OCI-LY3 (cell line): ENCODE results near the gene MYH15.

Experiments
- H2AFZ ChIP-seq: fragments of 200-600, 300-600 bp; shearing (Covaris generic); 2 replicates; pipeline ENCODE4 v1.6.0; 2014; ENCODE audit warnings: antibody characterized with exemption, low read depth, low read length
- H3K27ac ChIP-seq: fragments of 200-600, 300-600 bp; sonication (generic); 2 replicates; pipeline ENCODE4 v1.5.1; 2014; ENCODE audit warnings: mild to moderate bottlenecking, low read length, moderate library complexity, mixed read lengths
- H3K27me3 ChIP-seq: fragments of 200-600, 300-600 bp; sonication (generic); 2 replicates; pipeline ENCODE4 v1.6.1; 2014; ENCODE audit warnings: low read depth, low read length, mixed read lengths
- H3K36me3 ChIP-seq: fragments of 200-600, 300-600 bp; sonication (generic); replicated peaks from 2 replicates; pipeline ENCODE3; 2014; ENCODE audit warnings: low read depth, low read length, mixed read lengths
- H3K4me1 ChIP-seq: fragments of 300-600, 200-600 bp; sonication (generic); 2 replicates; pipeline ENCODE4 v1.6.1; 2014; ENCODE audit warnings: low read length, mixed read lengths
- H3K4me2 ChIP-seq: fragments of 200-600, 300-600 bp; sonication (generic); 2 replicates; pipeline ENCODE4 v1.6.1; 2014; ENCODE audit warnings: low read length, mixed read lengths
- H3K4me3 ChIP-seq: fragments of 300-600, 200-600 bp; sonication (generic); 2 replicates; pipeline ENCODE4 v1.5.1; 2014; ENCODE audit warnings: antibody characterized with exemption, mild to moderate bottlenecking, low read length, moderate library complexity
- H3K79me2 ChIP-seq: fragments of 300-600, 200-600 bp; shearing (Covaris generic); 2 replicates; pipeline ENCODE4 v1.6.1; 2014; ENCODE audit warnings: mild to moderate bottlenecking, low read length, mixed read lengths
- H3K9ac ChIP-seq: fragments of 300-600, 200-600 bp; shearing (Covaris generic); 2 replicates; pipeline ENCODE4 v1.6.0; 2014; ENCODE audit warnings: mild to moderate bottlenecking, low read length, moderate library complexity
- H3K9me3 ChIP-seq: fragments of 200-600, 300-600 bp; shearing (Covaris generic); 2 replicates; pipeline ENCODE4 v1.6.1; 2014; ENCODE audit warnings: low read length, mixed read lengths; ENCODE audit not compliant: insufficient read depth
- H4K20me1 ChIP-seq: fragments of 200-600, 300-600 bp; sonication (generic); 2 replicates; pipeline ENCODE4 v1.6.1; 2016; ENCODE audit warnings: low read length, mixed read lengths; ENCODE audit not compliant: insufficient read depth
- CTCF ChIP-seq: fragments of 200-600, 300-600 bp; sonication (generic); IDR thresholded peaks from 2 replicates; pipeline ENCODE4 v1.5.1; 2014; ENCODE audit warnings: antibody characterized with exemption, low read length, low read depth
- EZH2phosphoT487 ChIP-seq: fragments of 200-600 bp; shearing (Covaris generic); IDR thresholded peaks from 2 replicates; pipeline ENCODE4 v1.6.1; 2018; ENCODE audit warnings: antibody characterized with exemption, mixed run types, low read depth

MYH15 gene

GRCh38 chr3:108438542-108438941 lies 71.9 kb downstream of the MYH15 start:
- Histone ChIP-seq H3K79me2 (no peaks in the 10 kb centered on the region), H3K27ac (no peak overlapping the region), H3K27me3 (no peaks in the 10 kb centered on the region), H3K4me1 (no peaks in the 10 kb centered on the region), H3K4me2 (no peak overlapping the region), H3K9ac (no peak overlapping the region), H3K9me3 (no peaks in the 10 kb centered on the region), H3K36me3 (no peaks in the 10 kb centered on the region), H2AFZ (no peak overlapping the region), H3K4me3 (no peak overlapping the region), H4K20me1 (no peaks in the 10 kb centered on the region)
- no peak for TF ChIP-seq EZH2phosphoT487
- no peak for TF ChIP-seq CTCF

- Histone ChIP-seq H2AFZ (no peak overlapping the region), H3K9me3 (no peaks in the 10 kb centered on the region), H3K4me3 (no peak overlapping the region), H3K4me2 (no peak overlapping the region), H3K27ac (no peak overlapping the region), H3K79me2 (no peaks in the 10 kb centered on the region), H3K9ac (no peak overlapping the region), H3K36me3 (no peaks in the 10 kb centered on the region), H4K20me1 (no peaks in the 10 kb centered on the region), H3K4me1 (no peaks in the 10 kb centered on the region), H3K27me3 (no peaks in the 10 kb centered on the region)
- peak; percentile 12; the same call in 1 of the 2 replicates for TF ChIP-seq CTCF
- no peak for TF ChIP-seq EZH2phosphoT487
These were observed 73.0 kb downstream of the MYH15 start for GRCh38 chr3:108437439-108437838.

GRCh38 chr3:108433928-108434327 lies 76.5 kb downstream of the MYH15 start:
- Histone ChIP-seq H3K9ac (no peak overlapping the region), H2AFZ (no peak overlapping the region), H3K27me3 (no peaks in the 10 kb centered on the region), H3K9me3 (no peaks in the 10 kb centered on the region), H3K4me2 (no peak overlapping the region), H4K20me1 (no peaks in the 10 kb centered on the region), H3K4me3 (no peak overlapping the region), H3K36me3 (no peaks in the 10 kb centered on the region), H3K79me2 (no peaks in the 10 kb centered on the region), H3K4me1 (no peaks in the 10 kb centered on the region), H3K27ac (no peak overlapping the region)
- TF ChIP-seq EZH2phosphoT487 (no peak), CTCF (no peak)

DNA sequence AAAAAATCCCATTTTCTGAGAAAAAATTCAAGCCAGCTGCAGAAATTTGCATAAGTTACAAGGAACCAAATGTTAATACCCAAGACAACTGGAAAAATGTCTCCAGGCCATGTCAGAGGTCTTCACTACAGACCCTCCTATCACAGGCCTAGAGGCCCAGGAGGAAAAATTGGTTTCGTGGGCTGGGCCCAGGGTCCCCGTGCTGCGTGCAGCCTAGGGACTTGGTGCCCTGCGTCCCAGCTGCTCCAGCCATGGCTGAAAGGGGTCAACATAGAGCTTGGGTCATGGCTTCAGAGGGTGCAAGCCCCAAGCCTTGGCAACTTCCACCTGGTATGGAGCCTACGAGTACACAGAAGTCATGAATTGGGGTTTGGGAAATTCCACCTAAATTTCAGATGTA lies 78.0 kb downstream of the MYH15 start:
- Histone ChIP-seq H3K4me2 (no peak overlapping the region), H3K4me3 (no peak overlapping the region), H3K9me3 (no peaks in the 10 kb centered on the region), H3K27me3 (no peaks in the 10 kb centered on the region), H3K36me3 (no peaks in the 10 kb centered on the region), H3K79me2 (no peaks in the 10 kb centered on the region), H3K4me1 (peaks cover 5% of the 10 kb centered on the region), H2AFZ (no peak overlapping the region), H3K27ac (no peak overlapping the region), H3K9ac (no peak overlapping the region), H4K20me1 (no peaks in the 10 kb centered on the region)
- TF ChIP-seq CTCF (no peak), EZH2phosphoT487 (no peak)
